Fibroblast of lung (primary cell): ENCODE data around the gene RETN. TPM values are rescaled to one million over a fixed set of nuclear protein-coding genes. Genes with fewer than 3 reads are reported as not detected.

ENCODE experiments used
- DNase-seq, 2 donors: peaks; one replicate each; pipeline versions ENCODE4 v3.0.0 to v3.0.0-alpha.2; 2010; ENCODE audit warnings: low read depth in 2 of 2
- H2AFZ ChIP-seq: 2 replicates; pipeline ENCODE4 v1.5.1; 2012; ENCODE audit warnings: low read length, control low read depth, inconsistent platforms
- H3K27ac ChIP-seq: 2 replicates; pipeline ENCODE4 v1.5.1; 2011; ENCODE audit warnings: low read length, control low read depth; ENCODE audit not compliant: insufficient read depth
- H3K27me3 ChIP-seq: 2 replicates; pipeline ENCODE4 v1.5.1; 2011; ENCODE audit warnings: mild to moderate bottlenecking, low read length; ENCODE audit not compliant: control insufficient read depth, insufficient read depth
- H3K36me3 ChIP-seq: 2 replicates; pipeline ENCODE4 v1.5.1; 2011; ENCODE audit warnings: low read length; ENCODE audit not compliant: control insufficient read depth, insufficient read depth
- H3K4me1 ChIP-seq: 2 replicates; pipeline ENCODE4 v1.5.1; 2011; ENCODE audit warnings: low read length; ENCODE audit not compliant: control insufficient read depth, insufficient read depth; ENCODE audit errors: extremely low read depth
- H3K4me2 ChIP-seq: 2 replicates; pipeline ENCODE4 v1.5.1; 2011; ENCODE audit warnings: low read length, control low read depth; ENCODE audit not compliant: insufficient read depth; ENCODE audit errors: extremely low read depth
- H3K4me3 ChIP-seq, 4 experiments: fragments of 200-600 bp in 1 of 4; sonication (generic) in 1 of 4; replicated peaks in 1 of 4; 2 replicates each; pipeline ENCODE4 v1.5.1; 2011 to 2016; ENCODE audit warnings: low read length in 4 of 4, low read depth in 3 of 4, mild to moderate bottlenecking in 3 of 4, control low read depth in 2 of 4, inconsistent platforms in 1 of 4, mixed read lengths in 1 of 4; ENCODE audit not compliant: insufficient read depth in 1 of 4; ENCODE audit errors: control extremely low read depth in 1 of 4
- H3K79me2 ChIP-seq: 2 replicates; pipeline ENCODE4 v1.5.1; 2012; ENCODE audit warnings: mild to moderate bottlenecking, low read length, inconsistent platforms; ENCODE audit not compliant: control insufficient read depth, insufficient read depth
- H3K9ac ChIP-seq: 2 replicates; pipeline ENCODE4 v1.5.1; 2011; ENCODE audit warnings: mild to moderate bottlenecking, low read length, control low read depth; ENCODE audit not compliant: insufficient read depth
- H3K9me3 ChIP-seq: 2 replicates; pipeline ENCODE4 v1.5.1; 2012; ENCODE audit warnings: low read depth, low read length; ENCODE audit not compliant: control insufficient read depth, insufficient read depth
- H4K20me1 ChIP-seq: 2 replicates; pipeline ENCODE4 v1.5.1; 2011; ENCODE audit warnings: low read length; ENCODE audit not compliant: control insufficient read depth, insufficient read depth; ENCODE audit errors: extremely low read depth
- CTCF ChIP-seq, 2 donors: IDR thresholded peaks in 1 of 2; conservative IDR thresholded peaks in 1 of 2; 1 replicate in 1 of 2; 2 replicates in 1 of 2; pipeline ENCODE4 v1.5.1; 2011 to 2012; ENCODE audit warnings: low read length in 2 of 2, control low read depth in 1 of 2, inconsistent platforms in 1 of 2, low read depth in 1 of 2, mild to moderate bottlenecking in 1 of 2
- EZH2 ChIP-seq: IDR thresholded peaks from 2 replicates; pipeline ENCODE4 v1.5.1; 2012; ENCODE audit warnings: low read length, control low read depth, mild to moderate bottlenecking; ENCODE audit errors: missing control alignments
- polyA plus RNA-seq, 2 donors: library from polyadenylated mRNA; depleted of rRNA in 1 of 2; stranded (reverse) in 1 of 2; unstranded in 1 of 2; fragments of >200 nt; gene quantifications; 2 replicates each; pipeline ENCODE4 v1.2.1, GENCODE V29; 2011 to 2012; ENCODE audit warnings: missing spikeins in 1 of 2
- total RNA-seq: library from RNA; depleted of rRNA; stranded (reverse); fragments of >200 nt; gene quantifications from 2 replicates; pipeline ENCODE4 v1.2.1, GENCODE V29; 2014

Gene RETN
- total and polyA plus RNA-seq, 2 donors (not counting 1 experiment from before 2014, with no cell fraction given): not detected

GRCh38 chr19:7698583-7698982 is 29.7 kb downstream of the RETN start:
- Histone ChIP-seq H3K36me3 (no peaks in the 10 kb centered on the region), H3K79me2 (no peaks in the 10 kb centered on the region), H2AFZ (no peak overlapping the region), H3K9me3 (no peaks in the 10 kb centered on the region), H3K27ac (no peak overlapping the region), H3K4me2 (no peak overlapping the region), H3K4me3 (no peak overlapping the region), H4K20me1 (no peaks in the 10 kb centered on the region), H3K27me3 (no peaks in the 10 kb centered on the region), H3K4me1 (no peaks in the 10 kb centered on the region), H3K9ac (no peak overlapping the region)
- TF ChIP-seq CTCF (conservative IDR thresholded peaks at IDR 0.05 in 1 of 2, IDR thresholded peaks at IDR 0.05 in 1 of 2; ENCODE audit: low read depth in 1 of 2, low read length in 2 of 2): no peak
- no peak for TF ChIP-seq EZH2
- no peak for DNase-seq

- Histone ChIP-seq H3K4me3 (no peak overlapping the region), H2AFZ (no peak overlapping the region), H3K27ac (no peak overlapping the region), H3K9me3 (no peaks in the 10 kb centered on the region), H3K79me2 (no peaks in the 10 kb centered on the region), H3K36me3 (no peaks in the 10 kb centered on the region), H3K27me3 (no peaks in the 10 kb centered on the region), H4K20me1 (no peaks in the 10 kb centered on the region), H3K9ac (no peak overlapping the region), H3K4me2 (no peak overlapping the region), H3K4me1 (no peaks in the 10 kb centered on the region)
- TF ChIP-seq CTCF (conservative IDR thresholded peaks at IDR 0.05 in 1 of 2, IDR thresholded peaks at IDR 0.05 in 1 of 2; ENCODE audit: low read depth in 1 of 2, low read length in 2 of 2): no peak
- no peak for TF ChIP-seq EZH2
- DNase-seq: no peak
These were observed 30.2 kb downstream of the RETN start for GRCh38 chr19:7699003-7699402.

GRCh38 chr19:7699417-7700401 is 30.9 kb downstream of the RETN start:
- H2AFZ ChIP-seq: no peak overlapping the region
- no peaks in the 10 kb centered on the region for H3K36me3 ChIP-seq
- H3K4me2 ChIP-seq: no peak overlapping the region
- no peaks in the 10 kb centered on the region for H4K20me1 ChIP-seq
- no peak overlapping the region for H3K9ac ChIP-seq
- no peaks in the 10 kb centered on the region for H3K9me3 ChIP-seq
- peak in 1 of 2 donors; percentile 3 for DNase-seq
- H3K27ac ChIP-seq: no peak overlapping the region
- H3K27me3 ChIP-seq: no peaks in the 10 kb centered on the region
- H3K79me2 ChIP-seq: no peaks in the 10 kb centered on the region
- TF ChIP-seq EZH2: no peak
- TF ChIP-seq CTCF (conservative IDR thresholded peaks at IDR 0.05 in 1 of 2, IDR thresholded peaks at IDR 0.05 in 1 of 2; ENCODE audit: low read depth in 1 of 2, low read length in 2 of 2): no peak
- no peak overlapping the region for H3K4me3 ChIP-seq
- H3K4me1 ChIP-seq: no peaks in the 10 kb centered on the region
